Measurements from ENCODE around the gene ZSWIM1. TPM values are rescaled to one million over a fixed set of nuclear protein-coding genes. Genes with fewer than 3 reads are reported as not detected.
"Not testable (repeated sequence)": the region's sequence is repeated elsewhere in the genome, so short reads cannot be mapped to it uniquely, and the experiment has no call there.

Gene ZSWIM1
- total RNA-seq, 1 donor from 2014 or later, result 14.6 TPM

DNA sequence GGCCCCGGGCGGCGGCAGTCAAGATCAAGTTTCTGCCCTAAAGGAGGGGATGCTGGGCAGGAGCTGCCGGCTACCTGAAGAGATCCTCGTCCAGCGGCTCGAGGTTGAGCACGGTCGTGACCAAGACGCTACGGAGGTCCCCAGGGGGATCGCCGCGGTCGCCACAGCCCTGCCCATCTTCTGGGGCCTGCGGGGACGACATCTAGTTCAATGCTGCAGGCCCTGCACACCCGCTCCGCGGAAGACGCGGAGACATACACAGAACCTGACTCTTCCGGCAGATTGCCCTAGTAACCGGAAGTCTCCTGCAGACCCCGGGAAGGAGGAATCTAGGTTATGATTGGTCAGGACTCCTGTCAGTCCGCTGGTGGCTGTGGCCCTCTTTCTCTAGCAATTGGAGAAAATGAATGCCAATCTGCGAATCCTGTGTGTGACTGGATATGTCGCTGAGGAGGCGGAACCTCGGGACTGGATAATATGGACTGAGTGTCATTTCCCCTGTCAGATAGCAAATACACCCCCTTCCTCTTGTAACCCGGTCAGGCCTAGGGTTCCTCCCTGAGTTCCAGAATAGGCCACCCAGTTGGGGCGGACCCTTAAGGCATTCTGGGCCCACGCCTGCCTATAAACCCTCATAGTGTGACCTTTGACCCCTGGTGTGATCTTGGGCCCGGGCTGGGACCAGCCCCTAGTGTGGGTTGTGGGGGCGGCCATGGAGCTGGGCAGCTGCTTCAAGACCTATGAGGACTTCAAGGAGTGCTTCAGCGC lies 23.7 kb upstream of the ZSWIM1 start, which contains the start of the genes ACOT8 and ZSWIM3:
Gene ACOT8, minus strand, starts transcription at position 279 of the 768 bp plus-strand sequence. Its CDS starts 77 bp downstream, at position 202.
Gene ZSWIM3, plus strand, starts transcription at position 501 of the 768 bp plus-strand sequence. Its CDS starts 212 bp downstream, at position 713.
- DNase-seq (ENCODE audit: low spot score), result peak; percentile 100

DNA sequence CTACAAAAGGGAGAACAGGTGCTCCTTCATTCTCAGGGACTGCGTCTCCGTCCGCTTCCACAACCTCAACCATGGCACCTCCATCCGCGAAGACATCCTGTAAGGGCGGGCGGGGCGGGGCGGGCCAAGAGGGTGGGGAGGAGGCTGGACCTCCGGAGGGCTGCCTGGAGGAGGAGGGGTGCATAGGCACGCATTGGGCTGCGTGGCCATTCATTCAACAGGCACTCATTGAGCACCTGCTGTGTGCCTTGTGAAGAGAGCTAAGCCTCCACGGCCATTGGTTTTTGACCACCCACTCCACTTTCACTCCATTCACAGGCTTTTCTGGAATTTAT lies 23.2 kb upstream of the ZSWIM1 start:
- DNase-seq (ENCODE audit: low spot score), result no peak

DNA sequence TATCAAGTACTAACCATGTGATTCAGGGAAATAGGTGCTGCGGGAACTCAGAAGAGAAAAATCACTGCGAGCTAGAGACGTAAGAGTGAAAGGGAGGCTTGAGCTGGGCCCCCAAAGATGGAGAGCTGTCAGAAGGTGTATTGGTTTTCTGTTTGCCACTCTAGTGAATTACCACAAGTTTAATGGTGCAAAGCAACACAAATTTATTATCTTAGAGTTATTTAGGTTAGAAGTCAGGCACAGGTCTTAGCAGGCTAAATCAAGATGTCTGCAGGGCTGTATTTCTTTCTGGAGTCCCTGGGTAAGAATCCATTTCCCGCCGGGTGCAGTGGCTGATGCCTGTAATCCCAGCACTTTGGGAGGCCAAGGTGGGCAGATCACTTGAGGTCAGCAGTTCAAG lies 21.1 kb upstream of the ZSWIM1 start:
- no peak for DNase-seq (ENCODE audit: low spot score)

DNA sequence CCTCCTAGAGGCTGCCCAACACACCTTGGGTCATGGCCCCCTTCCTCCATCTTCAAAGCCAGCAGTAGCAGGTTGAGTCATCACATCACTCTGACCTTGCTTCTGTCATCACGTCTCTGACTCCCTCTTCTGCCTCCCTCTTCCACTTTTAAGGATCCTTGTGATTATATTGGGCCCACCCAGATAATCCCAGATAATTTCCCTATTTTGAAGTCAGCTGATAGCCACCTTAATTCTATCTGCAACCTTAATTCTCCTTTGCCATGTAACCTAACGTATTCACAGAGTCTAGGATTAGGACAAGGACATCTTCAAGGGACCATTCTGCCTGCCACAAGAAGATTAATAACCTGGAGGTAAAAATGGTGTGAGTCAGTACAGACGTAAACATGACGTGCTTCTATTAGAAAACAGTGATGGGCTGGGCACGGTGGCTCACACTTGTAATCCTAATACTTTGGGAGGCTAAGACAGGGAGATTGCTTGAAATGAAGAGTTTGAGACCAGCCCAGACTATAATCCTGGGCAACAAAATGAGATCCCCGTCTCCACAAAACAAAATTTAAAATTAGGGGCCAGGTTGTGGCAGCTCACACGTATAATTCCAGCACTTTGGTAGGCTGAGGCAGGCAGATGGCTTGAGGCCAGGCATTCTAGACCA lies 20.3 kb upstream of the ZSWIM1 start:
- no peak for DNase-seq (ENCODE audit: low spot score)

DNA sequence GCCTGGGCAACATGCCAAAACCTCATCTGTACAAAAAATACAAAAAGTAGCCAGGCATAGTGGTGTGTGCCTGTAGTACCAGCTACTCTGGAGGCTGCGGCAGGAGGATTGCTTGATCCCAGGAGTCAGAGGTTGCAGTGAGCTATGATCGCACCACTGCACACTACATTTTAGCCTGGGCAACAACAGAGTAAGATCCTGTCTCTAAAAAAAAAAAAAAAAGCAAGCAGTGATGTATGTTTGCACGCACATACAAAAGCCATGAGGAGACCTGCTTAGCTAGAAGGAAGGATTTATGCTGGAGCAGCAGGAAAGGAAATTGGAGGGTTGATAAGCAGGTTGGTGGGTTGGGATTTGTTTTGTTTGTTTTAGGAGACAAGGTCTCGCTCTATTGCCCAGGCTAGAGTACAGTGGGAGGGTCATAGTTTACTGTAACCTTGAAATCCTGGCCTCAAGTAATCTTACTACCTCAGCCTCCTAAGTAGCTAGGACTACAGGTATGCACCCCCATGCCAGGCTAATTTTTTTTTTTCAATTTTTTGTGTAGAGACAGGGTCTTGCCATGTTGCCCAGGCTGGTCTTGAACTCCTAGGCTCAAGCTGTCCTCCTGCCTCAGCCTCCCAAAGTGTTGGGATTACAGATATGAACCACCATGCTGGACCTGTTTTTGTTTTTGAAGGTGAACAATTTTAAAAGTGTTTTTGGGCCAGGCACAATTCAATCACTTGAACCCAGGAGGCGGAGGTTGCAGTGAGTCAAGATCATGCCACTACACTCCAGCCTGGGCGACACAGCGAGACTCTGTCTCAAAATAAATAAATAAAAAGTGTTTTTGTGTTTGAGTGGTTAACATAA lies 19.6 kb upstream of the ZSWIM1 start:
- no peak for DNase-seq (ENCODE audit: low spot score)

DNA sequence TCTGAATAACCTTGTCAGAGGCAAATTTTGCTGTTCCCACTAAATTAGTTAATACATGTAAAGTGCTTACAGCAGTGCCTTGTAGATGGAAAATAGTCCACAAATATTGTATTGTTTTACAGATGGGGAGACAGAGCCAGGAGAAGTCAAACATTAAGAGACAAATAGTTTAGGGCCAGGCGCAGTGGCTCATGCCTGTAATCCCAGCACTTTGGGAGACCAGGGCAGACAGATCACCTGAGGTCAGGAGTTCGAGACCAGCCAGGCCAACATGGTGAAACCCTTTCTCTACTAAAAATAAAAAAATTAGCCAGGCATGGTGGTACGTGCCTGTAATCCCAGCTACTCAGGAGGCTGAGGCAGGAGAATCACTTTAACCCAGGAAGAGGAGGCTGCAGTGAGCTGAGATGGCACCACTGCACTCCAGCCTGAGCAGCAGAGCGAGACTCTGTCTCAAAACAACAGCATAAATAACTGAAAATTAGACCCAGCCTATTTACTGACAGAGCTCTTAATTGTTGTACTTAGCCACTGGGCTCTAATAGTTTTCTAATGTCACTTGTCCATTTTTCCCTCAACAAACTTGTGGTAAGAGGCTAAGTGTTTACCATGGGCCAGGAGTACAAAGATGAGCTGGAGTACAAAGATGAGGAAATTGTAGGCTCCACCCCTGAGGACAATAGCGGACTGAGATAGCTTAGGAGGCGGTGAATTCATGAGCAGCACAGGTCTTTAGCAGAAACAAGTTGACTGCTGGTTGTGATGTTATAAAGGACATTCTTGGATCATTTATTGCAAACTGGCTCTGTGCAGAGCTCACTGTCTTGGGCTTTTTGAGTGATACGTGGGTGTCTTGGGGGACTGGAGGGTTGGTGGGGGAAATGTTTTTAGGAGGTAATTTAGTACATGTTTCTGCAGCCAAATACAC lies 17.2 kb upstream of the ZSWIM1 start:
- no peak for DNase-seq (ENCODE audit: low spot score)

DNA sequence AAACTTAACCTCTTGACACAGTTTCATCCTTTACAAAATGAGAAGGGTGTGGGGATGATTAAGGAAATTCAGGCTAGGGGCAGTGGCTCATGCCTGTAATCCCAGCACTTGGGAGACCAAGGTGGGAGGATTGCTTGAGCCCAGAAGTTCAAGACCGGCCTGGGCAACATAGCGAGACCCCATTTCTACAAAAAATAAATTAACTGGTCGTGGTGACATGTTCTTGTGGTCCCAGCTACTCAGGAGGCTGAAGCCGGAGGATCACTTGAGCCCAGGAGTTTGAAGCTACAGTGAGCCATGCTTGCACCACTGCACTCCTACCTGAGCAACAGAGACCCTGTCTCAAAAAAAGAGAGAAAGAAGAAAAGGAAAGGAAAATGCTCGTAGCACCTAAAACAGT lies 14.6 kb upstream of the ZSWIM1 start:
- no peak for DNase-seq (ENCODE audit: low spot score)

DNA sequence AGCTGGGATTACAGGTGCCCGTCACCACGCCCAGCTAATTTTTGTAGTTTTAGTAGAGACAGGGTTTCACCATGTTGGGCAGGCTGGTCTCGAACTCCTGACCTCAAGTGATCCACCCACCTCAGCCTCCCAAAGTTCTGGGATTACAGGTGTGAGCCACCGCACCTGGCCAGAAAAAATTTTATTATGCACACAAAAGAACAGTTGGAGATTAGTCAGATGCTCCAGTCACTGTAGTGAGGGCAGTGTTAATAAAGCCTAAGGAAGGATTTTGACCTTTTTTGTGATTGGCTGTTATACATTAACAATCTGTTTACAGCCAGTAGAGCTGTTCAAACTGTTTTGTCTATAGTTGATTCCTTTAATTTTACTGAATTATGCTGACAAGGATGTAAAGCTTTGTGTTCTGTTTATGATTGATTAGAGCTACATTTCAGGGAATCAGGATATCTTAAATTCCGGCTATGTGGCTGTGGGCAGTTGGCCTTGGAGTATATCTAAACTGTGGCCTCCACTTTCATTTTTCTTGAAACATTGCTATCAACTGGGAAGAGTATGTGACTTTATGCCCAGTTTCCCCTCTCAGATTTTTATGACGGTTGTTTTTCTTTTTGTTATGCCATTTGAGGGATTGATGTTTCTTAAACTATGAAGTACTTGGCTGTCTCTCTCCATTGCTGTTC lies 13.8 kb upstream of the ZSWIM1 start:
- DNase-seq (ENCODE audit: low spot score), result no peak

DNA sequence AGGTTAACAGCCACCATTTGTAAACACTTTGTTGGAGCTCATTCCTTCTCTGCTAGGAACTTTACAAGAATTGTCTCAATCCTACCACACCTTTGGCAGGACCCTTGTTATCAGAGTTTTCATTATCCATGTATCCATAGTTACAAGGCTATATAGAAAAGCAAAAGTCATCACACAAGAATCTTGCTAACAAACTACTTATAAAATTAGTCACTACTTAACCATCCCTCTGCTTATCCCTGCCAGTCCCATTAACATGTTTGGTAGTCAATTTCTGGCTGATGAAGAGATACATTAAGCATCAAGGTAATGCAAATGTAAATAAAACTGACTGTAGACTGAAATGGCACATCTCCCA lies 13.2 kb upstream of the ZSWIM1 start:
- DNase-seq (ENCODE audit: low spot score), result no peak

DNA sequence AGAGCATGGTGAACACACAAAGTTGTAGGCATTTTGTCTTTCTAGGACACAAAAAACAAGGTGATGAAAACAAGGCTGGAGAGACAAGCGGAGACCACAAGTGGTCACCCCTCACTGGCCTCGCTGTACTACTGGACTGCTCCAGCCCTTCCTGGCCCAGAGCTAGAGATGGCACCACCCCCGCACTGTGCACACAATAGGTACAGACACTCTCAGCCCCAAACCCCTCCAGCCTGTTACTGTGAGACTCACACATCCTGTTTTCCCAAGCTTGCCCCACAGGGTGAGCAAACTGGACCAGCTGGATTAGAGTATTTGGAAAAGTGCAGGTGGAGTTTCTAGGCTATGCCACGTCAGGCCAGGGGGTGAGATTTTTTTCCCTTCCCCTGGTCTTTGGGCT lies 8.4 kb upstream of the ZSWIM1 start:
- no peak for DNase-seq (ENCODE audit: low spot score)

DNA sequence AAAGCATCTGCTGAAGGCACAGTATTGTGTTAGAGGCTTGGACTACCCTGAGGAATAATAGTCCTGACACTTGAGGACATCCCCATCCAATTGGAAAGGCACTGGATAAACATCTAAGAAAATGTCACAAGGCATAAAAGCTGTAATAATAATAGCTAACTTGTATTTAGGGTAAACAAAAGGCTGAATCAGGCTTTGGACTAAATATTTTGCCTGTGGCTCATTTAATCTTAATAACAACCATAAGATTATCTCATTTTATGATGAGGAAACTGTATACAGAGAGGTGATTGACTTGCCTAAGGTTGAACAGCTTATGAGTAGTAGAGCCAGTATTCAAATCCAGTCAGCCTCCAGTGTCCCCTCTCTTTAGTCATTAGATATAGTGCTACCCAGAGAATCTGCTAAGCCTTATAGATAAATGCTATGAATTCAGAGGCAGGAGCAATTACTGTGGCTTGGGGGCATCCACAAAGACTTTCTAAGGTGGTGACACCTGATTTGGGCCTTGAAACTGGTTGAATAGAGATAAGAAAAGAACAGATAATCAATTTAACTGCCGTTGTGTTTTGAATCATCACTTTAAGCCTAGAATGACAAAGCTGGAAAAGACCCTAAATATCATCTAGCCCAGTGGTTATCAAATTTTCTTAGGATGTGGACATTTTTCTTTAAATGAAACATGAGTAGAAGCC lies 7.5 kb upstream of the ZSWIM1 start:
- no peak for DNase-seq (ENCODE audit: low spot score)

DNA sequence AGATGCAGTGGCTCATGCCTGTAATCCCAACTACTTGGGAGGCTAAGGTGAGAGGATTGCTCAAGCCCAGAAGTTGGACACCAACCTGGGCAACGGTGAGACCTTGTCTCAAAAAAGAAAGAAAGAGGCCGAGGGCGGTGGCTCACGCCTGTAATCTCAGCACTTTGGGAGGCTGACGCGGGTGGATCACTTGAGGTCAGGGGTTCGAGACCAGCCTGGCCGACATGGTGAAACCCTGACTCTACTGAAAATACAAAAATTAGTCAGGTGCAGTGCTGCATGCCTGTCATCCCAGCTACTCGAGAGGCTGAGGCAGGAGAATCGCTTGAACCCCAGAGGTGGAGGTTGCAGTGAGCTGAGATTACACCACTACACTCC lies 6.9 kb upstream of the ZSWIM1 start:
- DNase-seq (ENCODE audit: low spot score), result not testable (repeated sequence)

DNA sequence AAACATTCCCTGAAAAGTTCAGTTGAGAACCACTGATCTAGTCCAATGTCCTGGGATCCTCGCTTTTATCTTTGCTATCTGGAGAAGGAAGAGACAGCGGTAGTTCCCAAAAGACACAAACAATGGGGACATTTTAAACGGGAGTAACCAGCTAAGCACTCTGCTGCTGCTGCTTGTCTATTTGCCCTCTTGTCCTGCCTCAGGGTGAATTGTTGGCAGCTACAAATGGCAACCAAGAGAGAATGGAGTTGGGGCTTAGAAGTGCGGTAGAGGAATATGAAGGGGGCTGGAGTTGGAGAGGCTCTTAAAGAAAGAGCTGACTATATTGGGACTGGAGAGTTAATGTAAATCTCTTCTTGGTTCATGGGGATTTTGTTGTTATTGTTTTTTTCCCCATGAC lies 6.5 kb upstream of the ZSWIM1 start:
- no peak for DNase-seq (ENCODE audit: low spot score)

DNA sequence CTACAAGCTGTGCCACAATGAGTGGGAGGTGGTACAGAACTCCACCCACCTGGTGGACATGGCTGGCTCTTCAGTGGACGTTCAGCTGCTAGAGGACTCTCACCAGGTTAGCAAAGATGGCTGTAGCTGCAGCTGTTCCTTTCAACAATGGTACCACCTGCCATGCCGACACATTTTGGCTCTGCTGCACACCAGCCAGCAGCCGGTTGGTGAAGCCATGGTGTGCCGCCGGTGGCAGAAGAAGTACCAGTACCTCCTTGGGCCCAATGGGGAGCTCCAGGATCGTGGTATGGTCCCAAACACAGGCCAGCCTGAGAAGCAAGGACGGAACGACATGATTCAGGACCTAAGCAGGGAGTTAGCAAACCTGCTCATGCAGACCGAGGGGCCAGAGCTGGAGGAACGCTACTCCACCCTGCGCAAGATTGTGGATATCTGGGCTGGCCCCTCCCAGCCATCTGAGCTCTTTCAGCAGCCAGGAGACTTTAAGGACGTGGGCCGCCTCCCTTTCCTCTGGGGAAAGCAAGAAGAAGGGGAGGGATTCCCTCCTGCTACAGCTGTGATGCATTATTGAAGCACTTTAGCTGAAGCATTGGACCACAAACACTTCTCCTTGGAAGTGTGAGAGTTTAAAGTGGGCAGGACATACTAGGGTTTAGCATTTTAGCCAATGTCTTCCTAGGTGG lies 2.8 kb upstream of the ZSWIM1 start:
- no peak for DNase-seq (ENCODE audit: low spot score)

DNA sequence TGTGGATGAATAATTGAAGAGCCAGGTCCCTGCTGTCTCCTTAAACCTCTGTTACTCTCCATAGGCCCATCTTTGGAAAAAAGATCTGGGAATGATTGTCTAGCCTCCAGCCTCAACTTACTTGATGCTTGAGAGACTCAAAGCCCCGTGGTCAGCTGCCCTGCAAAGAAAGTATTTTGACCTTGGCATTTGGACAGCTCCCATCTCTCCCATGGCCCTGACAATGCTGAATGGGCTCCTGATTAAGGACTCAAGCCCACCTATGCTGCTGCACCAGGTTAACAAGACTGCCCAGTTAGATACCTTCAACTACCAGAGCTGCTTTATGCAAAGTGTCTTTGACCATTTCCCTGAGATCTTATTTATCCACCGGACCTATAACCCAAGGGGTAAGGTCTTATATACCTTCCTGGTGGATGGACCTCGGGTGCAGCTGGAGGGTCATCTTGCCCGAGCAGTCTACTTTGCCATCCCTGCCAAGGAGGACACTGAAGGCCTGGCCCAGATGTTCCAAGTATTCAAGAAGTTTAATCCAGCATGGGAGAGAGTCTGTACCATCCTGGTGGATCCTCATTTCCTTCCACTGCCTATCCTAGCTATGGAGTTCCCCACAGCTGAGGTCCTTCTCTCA lies 1.6 kb downstream of the ZSWIM1 start:
- no peak for DNase-seq (ENCODE audit: low spot score)

DNA sequence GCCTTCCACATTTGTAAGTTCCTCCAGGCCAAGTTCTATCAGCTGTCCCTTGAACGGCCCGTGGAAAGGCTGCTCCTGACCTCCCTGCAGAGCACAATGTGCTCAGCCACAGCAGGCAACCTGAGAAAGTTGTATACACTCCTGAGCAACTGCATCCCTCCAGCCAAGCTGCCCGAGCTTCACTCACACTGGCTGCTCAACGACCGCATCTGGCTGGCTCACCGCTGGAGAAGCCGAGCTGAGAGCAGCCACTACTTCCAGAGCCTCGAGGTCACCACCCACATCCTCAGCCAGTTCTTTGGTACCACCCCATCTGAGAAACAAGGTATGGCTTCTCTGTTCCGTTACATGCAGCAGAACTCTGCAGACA lies 2.1 kb downstream of the ZSWIM1 start:
- no peak for DNase-seq (ENCODE audit: low spot score)

DNA sequence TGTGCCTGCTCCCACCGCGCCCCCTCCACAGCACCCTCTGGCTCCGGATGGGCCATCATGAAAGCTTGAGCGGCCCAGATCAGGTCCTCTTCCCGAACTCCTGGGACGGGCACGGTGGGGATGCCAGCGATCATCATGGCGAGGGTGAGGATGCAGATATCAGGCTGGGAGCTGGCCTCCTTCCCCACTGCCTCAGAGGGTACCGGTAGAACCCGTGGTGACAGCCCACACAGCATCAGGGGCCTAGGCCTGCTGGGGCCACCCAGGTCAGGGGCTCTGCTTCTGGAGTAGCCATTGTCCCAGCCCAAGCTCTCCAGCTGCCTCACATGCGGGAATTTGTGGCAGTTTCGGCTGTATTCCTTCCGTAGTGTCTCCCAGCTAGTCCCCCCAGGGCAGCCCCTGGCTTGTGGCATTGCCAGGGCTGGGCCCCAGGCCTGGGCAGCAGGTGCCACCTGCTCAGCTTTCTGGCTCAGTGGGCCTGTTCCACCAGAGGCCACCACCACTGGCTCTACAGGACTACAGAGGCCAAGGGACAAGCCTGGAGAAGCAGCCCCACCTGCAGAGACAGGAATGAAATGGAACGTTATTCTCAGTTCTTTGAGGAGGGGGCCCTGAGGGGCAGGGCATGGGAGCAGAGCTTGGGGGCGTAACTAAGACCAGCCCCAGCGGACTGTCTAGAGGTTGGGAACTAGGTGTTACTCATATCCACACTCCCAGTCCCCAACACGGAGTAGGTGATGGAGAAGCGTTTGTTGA lies 5.7 kb downstream of the ZSWIM1 start:
- DNase-seq (ENCODE audit: low spot score), result no peak

DNA sequence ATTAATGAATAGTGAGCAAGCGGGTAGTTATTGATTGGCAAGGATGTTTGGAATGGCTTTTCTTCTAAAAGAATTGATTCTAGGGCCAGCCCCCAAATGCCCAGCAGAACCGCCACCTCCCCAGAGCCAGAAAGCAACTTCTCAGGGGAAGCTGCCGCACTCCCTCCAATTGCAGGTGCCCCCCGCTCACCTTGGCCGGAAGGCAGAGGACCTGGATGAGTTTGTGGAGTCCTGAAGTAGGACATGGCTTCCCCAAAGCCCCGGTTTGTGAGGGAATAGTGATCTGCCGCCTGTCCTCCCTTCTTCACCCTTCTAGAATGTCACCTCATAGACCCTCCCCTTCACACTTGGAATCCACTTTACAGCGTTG lies 6.3 kb downstream of the ZSWIM1 start, which contains the start of gene SPATA25:
Gene SPATA25, minus strand, starts transcription at position 277 of the 370 bp plus-strand sequence. Its CDS starts 32 bp downstream, at position 245.
- DNase-seq (ENCODE audit: low spot score), result no peak
